Measurements from ENCODE around the gene SLC26A1. TPM values are rescaled to one million over a fixed set of nuclear protein-coding genes. Genes with fewer than 3 reads are reported as not detected.

Gene SLC26A1
- total and polyA plus RNA-seq, 8 donors: 0.35 to 8.6 (median 5.2) TPM

GRCh38 chr4:961351-962230 lies 31.6 kb downstream of the SLC26A1 start:
- ATAC-seq (no peak), DNase-seq (peak in 1 of 4 donors; percentile 73)
- Histone ChIP-seq H3K4me3 (no peak overlapping the region), H3K9me3 (no peaks in the 10 kb centered on the region), H3K4me1 (no peaks in the 10 kb centered on the region), H3K27ac (no peak overlapping the region), H3K36me3 (peaks cover 0 to 100% of the 10 kb centered on the region in 2 donors), H3K27me3 (no peaks in the 10 kb centered on the region)
- TF ChIP-seq CTCF (IDR thresholded peaks at IDR 0.05): no peak
- intact Hi-C loops (cut with DNase I): no loop called here

- intact Hi-C loops (cut with DNase I): no loop called here
- Histone ChIP-seq H3K9me3 (no peaks in the 10 kb centered on the region), H3K27me3 (no peaks in the 10 kb centered on the region), H3K4me1 (no peaks in the 10 kb centered on the region), H3K4me3 (no peak overlapping the region), H3K27ac (no peak overlapping the region), H3K36me3 (peaks cover 0 to 94% of the 10 kb centered on the region in 2 donors)
- TF ChIP-seq CTCF (IDR thresholded peaks at IDR 0.05): no peak
- DNase-seq (peak in 1 of 4 donors; percentile 75), ATAC-seq (no peak)
Observed at GRCh38 chr4:960636-961350, 32.4 kb downstream of the SLC26A1 start.

GRCh38 chr4:960140-960635 lies 33.0 kb downstream of the SLC26A1 start:
- Histone ChIP-seq H3K36me3 (peaks cover 0 to 94% of the 10 kb centered on the region in 2 donors), H3K27ac (no peak overlapping the region), H3K27me3 (no peaks in the 10 kb centered on the region), H3K4me3 (no peak overlapping the region), H3K4me1 (no peaks in the 10 kb centered on the region), H3K9me3 (no peaks in the 10 kb centered on the region)
- TF ChIP-seq CTCF (IDR thresholded peaks at IDR 0.05): no peak
- intact Hi-C loops (cut with DNase I): no loop called here
- DNase-seq (peak in 2 of 4 donors; percentile 20 to 51), ATAC-seq (no peak)

GRCh38 chr4:959338-960139 lies 33.7 kb downstream of the SLC26A1 start:
- intact Hi-C loops (cut with DNase I): no loop called here
- DNase-seq: peak in 2 of 4 donors; percentile 27 to 59
- Histone ChIP-seq H3K36me3 (peaks cover 0 to 92% of the 10 kb centered on the region in 2 donors), H3K9me3 (no peaks in the 10 kb centered on the region), H3K4me1 (no peaks in the 10 kb centered on the region), H3K4me3 (no peak overlapping the region), H3K27me3 (no peaks in the 10 kb centered on the region), H3K27ac (no peak overlapping the region)
- ATAC-seq: no peak
- no peak for TF ChIP-seq CTCF (IDR thresholded peaks at IDR 0.05)
